ENCODE data around the gene UBE2D3.

UBE2D3 gene

DNA sequence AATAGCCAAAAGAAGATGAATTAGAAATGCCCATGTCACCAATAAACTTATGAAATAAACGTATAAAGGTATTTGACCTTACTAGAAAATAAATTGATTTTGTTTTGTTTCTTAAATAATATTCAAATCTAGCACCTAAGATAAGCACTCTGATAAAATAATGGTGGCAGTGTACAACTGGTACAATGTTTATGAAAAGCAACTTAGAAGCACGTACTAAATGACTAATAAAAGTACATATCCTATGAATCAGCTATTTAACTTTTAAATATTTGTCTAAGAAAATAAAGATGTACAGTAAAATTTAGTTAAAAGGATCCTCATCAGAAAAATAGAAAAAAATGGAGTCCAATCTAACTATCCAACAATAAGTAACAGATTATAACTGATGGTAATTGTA lies 73.3 kb downstream of the UBE2D3 start:
- DNase-seq (ENCODE audit: low read depth in 2 of 2), result no peak

GRCh38 chr4:102751941-102752340 lies 75.4 kb downstream of the UBE2D3 start:
- no peak for DNase-seq (ENCODE audit: low read depth in 2 of 2)

Data from stimulated activated CD4-positive, alpha-beta T cell treated with anti-CD3 and anti-CD28 coated beads, Interleukin-4, amount 100 ng/mL, for 48 hours (primary cell).